Trophoblast cell (in vitro differentiated cells and primary cell): ENCODE measurements around the gene SEL1L.
A peak's percentile ranks its signal among the peaks of the same experiment; 100 is the strongest.

Experiments
- DNase-seq, 2 donors: peaks; one replicate each; pipeline ENCODE4 v3.0.0-alpha.2; 2016
- H2AFZ ChIP-seq: 2 replicates; pipeline ENCODE4 v1.6.1; 2013; ENCODE audit warnings: low read length, moderate library complexity, mild to moderate bottlenecking; ENCODE audit not compliant: insufficient read depth, poor library complexity
- H2AK5ac ChIP-seq: 2 replicates; pipeline ENCODE4 v1.6.1; 2013; ENCODE audit warnings: mild to moderate bottlenecking, low read length
- H2BK120ac ChIP-seq: 2 replicates; pipeline ENCODE4 v1.6.1; 2013; ENCODE audit warnings: low read length, mild to moderate bottlenecking, moderate library complexity; ENCODE audit not compliant: insufficient read depth, poor library complexity
- H2BK12ac ChIP-seq: 2 replicates; pipeline ENCODE4 v1.6.1; 2013; ENCODE audit warnings: mild to moderate bottlenecking, low read length, moderate library complexity
- H2BK5ac ChIP-seq: 2 replicates; pipeline ENCODE4 v1.6.1; 2013; ENCODE audit warnings: low read length, low read depth, moderate library complexity, mild to moderate bottlenecking; ENCODE audit not compliant: poor library complexity
- H3K14ac ChIP-seq: 2 replicates; pipeline ENCODE4 v1.6.1; 2013; ENCODE audit warnings: mild to moderate bottlenecking, low read length
- H3K18ac ChIP-seq: 2 replicates; pipeline ENCODE4 v1.6.1; 2013; ENCODE audit warnings: mild to moderate bottlenecking, low read length
- H3K23ac ChIP-seq: 2 replicates; pipeline ENCODE4 v1.6.1; 2013; ENCODE audit warnings: low read length
- H3K27ac ChIP-seq: 2 replicates; pipeline ENCODE4 v1.5.1; 2013; ENCODE audit warnings: low read depth, mild to moderate bottlenecking, inconsistent platforms, low read length, moderate library complexity
- H3K27me3 ChIP-seq: 2 replicates; pipeline ENCODE4 v1.6.1; 2013; ENCODE audit warnings: inconsistent platforms, mild to moderate bottlenecking, low read length, moderate library complexity; ENCODE audit not compliant: insufficient read depth
- H3K36me3 ChIP-seq, 2 experiments: 1 replicate in 1 of 2; 2 replicates in 1 of 2; pipeline ENCODE4 v1.6.1; 2013; ENCODE audit warnings: low read length in 2 of 2, mild to moderate bottlenecking in 2 of 2, moderate library complexity in 1 of 2; ENCODE audit not compliant: insufficient read depth in 2 of 2, control insufficient read depth in 1 of 2
- H3K4ac ChIP-seq: 2 replicates; pipeline ENCODE4 v1.6.1; 2013; ENCODE audit warnings: low read depth, mild to moderate bottlenecking, low read length, moderate library complexity
- H3K4me1 ChIP-seq, 2 experiments: 1 replicate in 1 of 2; 2 replicates in 1 of 2; pipeline ENCODE4 v1.6.1; 2013; ENCODE audit warnings: low read length in 2 of 2, mild to moderate bottlenecking in 2 of 2, moderate library complexity in 1 of 2; ENCODE audit not compliant: insufficient read depth in 2 of 2, control insufficient read depth in 1 of 2
- H3K4me2 ChIP-seq: 2 replicates; pipeline ENCODE4 v1.6.1; 2013; ENCODE audit warnings: inconsistent platforms, mild to moderate bottlenecking, low read length, moderate library complexity
- H3K4me3 ChIP-seq: 2 replicates; pipeline ENCODE4 v1.5.1; 2013; ENCODE audit warnings: mild to moderate bottlenecking, low read depth, low read length, inconsistent platforms
- H3K79me1 ChIP-seq: one replicate; pipeline ENCODE4 v1.6.1; 2013; ENCODE audit warnings: low read length
- H3K79me2 ChIP-seq: 2 replicates; pipeline ENCODE4 v1.6.1; 2013; ENCODE audit warnings: low read length, mild to moderate bottlenecking; ENCODE audit not compliant: control insufficient read depth, insufficient read depth, poor library complexity
- H3K9ac ChIP-seq: 2 replicates; pipeline ENCODE4 v1.6.1; 2013; ENCODE audit warnings: mild to moderate bottlenecking, low read length
- H3K9me3 ChIP-seq: 2 replicates; pipeline ENCODE4 v1.6.1; 2013; ENCODE audit warnings: low read depth, mild to moderate bottlenecking, control low read depth, inconsistent platforms, low read length; ENCODE audit not compliant: insufficient read depth
- H4K12ac ChIP-seq: 2 replicates; pipeline ENCODE4 v1.6.1; 2013; ENCODE audit warnings: low read depth, mild to moderate bottlenecking, low read length, moderate library complexity
- H4K8ac ChIP-seq: 2 replicates; pipeline ENCODE4 v1.6.1; 2013; ENCODE audit warnings: low read depth, mild to moderate bottlenecking, low read length, moderate library complexity
- H4K91ac ChIP-seq: one replicate; pipeline ENCODE4 v1.6.1; 2013; ENCODE audit warnings: low read depth, mild to moderate bottlenecking, low read length, moderate library complexity
- WGBS: extraction: QIAGEN DNeasy Blood & Tissue Kit; methylation state at CpG from one replicate; pipeline ENCODE4 v1.1.7; 2013; ENCODE audit warnings: missing lambda C conversion rate; ENCODE audit not compliant: insufficient read length, insufficient coverage; ENCODE audit errors: extremely low coverage; 5-methylcytosine and 5-hydroxymethylcytosine counted together

SEL1L gene

DNA sequence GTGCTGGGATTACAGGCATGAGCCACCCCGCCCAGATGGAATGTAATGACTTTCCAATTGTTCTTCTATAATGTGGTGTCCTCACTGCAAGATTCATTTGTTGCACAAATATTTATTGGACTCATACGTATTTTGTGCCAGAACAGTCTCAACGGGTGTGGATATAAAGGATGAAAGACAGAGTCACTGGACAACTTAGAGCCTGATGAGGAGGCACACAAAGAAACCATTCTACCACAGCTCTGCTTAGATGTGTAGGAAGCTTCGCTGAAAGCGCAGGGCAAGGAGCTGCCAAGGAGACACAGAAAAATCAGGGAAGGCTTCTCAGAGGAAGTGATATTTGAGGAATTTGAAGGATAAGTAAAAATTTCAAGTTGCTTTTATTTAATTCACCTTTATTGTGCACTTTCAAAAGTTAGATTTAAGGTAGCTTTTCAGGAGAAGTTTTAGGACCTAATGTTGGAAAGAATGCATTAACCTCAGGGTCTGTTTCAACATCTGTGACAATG is 92.0 kb downstream of the SEL1L start:
- H3K79me2 ChIP-seq = no peaks in the 10 kb centered on the region
- H3K18ac ChIP-seq = no peak overlapping the region
- no peaks in the 10 kb centered on the region for H3K79me1 ChIP-seq
- no peak overlapping the region for H3K27ac ChIP-seq
- no peak overlapping the region for H2BK5ac ChIP-seq
- DNase-seq = no peak
- H3K4me3 ChIP-seq = no peak overlapping the region
- no peak overlapping the region for H4K12ac ChIP-seq
- no peaks in the 10 kb centered on the region for H3K9me3 ChIP-seq
- H3K23ac ChIP-seq = no peak overlapping the region
- H4K8ac ChIP-seq = no peak overlapping the region
- H4K91ac ChIP-seq = no peak overlapping the region
- H2BK120ac ChIP-seq = no peak overlapping the region
- no peak overlapping the region for H2BK12ac ChIP-seq
- no peaks in the 10 kb centered on the region for H3K27me3 ChIP-seq
- H2AFZ ChIP-seq = no peak overlapping the region
- H3K36me3 ChIP-seq = no peaks in the 10 kb centered on the region
- H3K4ac ChIP-seq = no peak overlapping the region
- H3K14ac ChIP-seq = no peak overlapping the region
- H3K4me2 ChIP-seq = no peak overlapping the region
- H3K9ac ChIP-seq = no peak overlapping the region
- H2AK5ac ChIP-seq = no peak overlapping the region
- no CpG with 5 or more reads among the region's 5 CpGs for WGBS
- H3K4me1 ChIP-seq = peaks cover 0 to 6% of the 10 kb centered on the region in 2 experiments

DNA sequence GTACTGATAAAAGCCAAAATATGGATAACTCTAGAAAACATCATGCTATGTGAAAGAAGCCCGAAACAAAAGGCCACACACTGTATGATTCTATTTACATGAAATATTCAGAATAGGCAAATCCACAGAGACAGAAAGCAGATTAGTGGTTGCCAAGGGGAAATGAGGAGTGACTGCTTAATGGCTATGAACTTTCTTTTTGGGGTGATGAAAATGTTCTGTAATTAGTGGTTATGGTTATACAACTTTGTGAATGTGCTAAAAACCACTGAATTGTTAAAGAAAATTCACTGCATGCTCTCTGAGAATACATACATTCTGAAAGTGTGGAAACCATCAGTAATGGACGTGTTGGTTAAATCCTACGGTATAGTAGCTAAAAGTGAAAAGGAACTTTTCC is 93.6 kb downstream of the SEL1L start:
- Histone ChIP-seq H3K36me3 (no peaks in the 10 kb centered on the region), H2BK120ac (no peak overlapping the region), H3K23ac (no peak overlapping the region), H3K18ac (no peak overlapping the region), H4K91ac (no peak overlapping the region), H4K8ac (no peak overlapping the region), H2AFZ (no peak overlapping the region), H3K14ac (no peak overlapping the region), H3K79me2 (peaks cover 2% of the 10 kb centered on the region), H3K9me3 (no peaks in the 10 kb centered on the region), H3K9ac (no peak overlapping the region), H4K12ac (no peak overlapping the region), H3K27me3 (no peaks in the 10 kb centered on the region), H3K4ac (no peak overlapping the region), H2BK5ac (no peak overlapping the region), H3K4me1 (peaks cover 0 to 8% of the 10 kb centered on the region in 2 experiments), H2BK12ac (no peak overlapping the region), H3K4me2 (no peak overlapping the region), H2AK5ac (no peak overlapping the region), H3K79me1 (peaks cover 2% of the 10 kb centered on the region), H3K27ac (no peak overlapping the region), H3K4me3 (no peak overlapping the region)
- no peak for DNase-seq
- WGBS = no CpG with 5 or more reads among the region's 3 CpGs

DNA sequence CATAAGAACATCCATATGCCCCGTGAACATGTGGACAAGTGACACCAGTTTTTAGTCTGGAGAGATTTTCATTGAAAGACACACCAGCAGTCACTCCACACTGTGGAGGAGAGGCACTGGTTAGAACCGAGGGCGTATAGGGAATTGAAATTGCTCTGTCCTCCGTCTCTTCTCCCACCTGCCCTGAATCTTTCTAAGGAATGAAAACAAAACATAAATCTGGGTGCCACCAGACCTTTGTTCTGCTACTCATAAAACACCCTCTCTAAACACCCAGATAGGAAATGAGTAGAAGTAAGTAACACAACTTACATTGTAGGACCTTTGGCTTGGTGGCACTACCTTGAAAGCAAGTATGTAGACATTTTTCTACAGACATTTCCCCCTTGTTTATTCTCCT is 96.4 kb downstream of the SEL1L start:
- no peaks in the 10 kb centered on the region for H3K36me3 ChIP-seq

DNA sequence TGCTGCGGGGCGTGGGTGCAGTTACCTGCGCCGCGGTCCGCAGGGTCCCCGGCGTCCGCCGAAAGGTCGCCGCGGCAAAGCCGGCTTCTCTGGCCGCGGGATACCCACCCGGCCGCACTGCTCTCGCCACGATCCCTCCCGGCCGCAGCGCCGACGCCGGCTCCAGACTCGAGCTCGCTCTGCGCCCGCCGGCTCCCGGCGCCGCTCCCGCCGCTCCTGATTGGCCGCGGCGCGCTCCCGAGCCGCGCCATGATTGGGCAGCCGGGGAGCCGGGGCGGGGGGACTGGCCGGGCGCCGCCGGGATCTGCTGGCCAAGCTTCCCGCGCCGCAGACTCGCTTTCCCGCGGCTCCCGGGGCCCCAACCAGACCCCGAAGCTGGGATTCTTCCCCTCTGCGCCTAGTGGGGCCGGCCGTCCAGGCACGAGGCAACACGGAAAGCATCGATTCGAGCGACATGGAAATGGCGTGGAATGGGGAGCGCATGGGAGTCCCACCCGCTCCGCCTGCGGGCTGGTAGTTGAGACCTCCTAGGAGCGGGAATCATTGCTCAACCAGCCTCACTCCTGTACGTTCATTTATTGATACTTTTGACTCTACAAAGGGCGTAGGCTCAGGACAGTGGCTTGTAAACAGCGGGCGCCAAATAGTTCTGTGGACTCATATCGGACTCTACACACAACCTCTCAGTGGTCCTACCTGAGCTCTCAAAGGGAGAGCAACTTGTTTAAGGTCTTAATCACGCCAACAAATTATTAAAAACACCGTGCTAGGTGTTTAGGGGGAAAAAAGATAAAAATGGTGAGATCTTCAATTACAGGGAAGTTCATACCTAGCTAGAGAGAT is 97.1 kb downstream of the SEL1L start:
- Histone ChIP-seq H4K8ac (peak overlapping the region; percentile 57), H2BK12ac (no peak overlapping the region), H3K79me2 (peaks cover 4% of the 10 kb centered on the region), H4K12ac (no peak overlapping the region), H3K4ac (no peak overlapping the region), H3K9ac (no peak overlapping the region), H2AK5ac (no peak overlapping the region), H2BK5ac (no peak overlapping the region), H3K9me3 (no peaks in the 10 kb centered on the region), H3K4me3 (peak overlapping the region; percentile 82), H3K18ac (peak overlapping the region; percentile 91), H2AFZ (peak overlapping the region; percentile 94), H3K79me1 (peaks cover 2% of the 10 kb centered on the region), H3K27me3 (no peaks in the 10 kb centered on the region), H3K4me1 (peaks cover 0 to 8% of the 10 kb centered on the region in 2 experiments), H3K4me2 (peak overlapping the region; percentile 96), H3K27ac (no peak overlapping the region), H3K14ac (peak overlapping the region; percentile 79), H3K23ac (no peak overlapping the region), H4K91ac (no peak overlapping the region), H3K36me3 (no peaks in the 10 kb centered on the region), H2BK120ac (no peak overlapping the region)
- peak; percentile 64 to 85 for DNase-seq
- WGBS = no CpG with 5 or more reads among the region's 79 CpGs

More for the DNA sequence above, 96.4 kb downstream of the SEL1L start:
- H2BK120ac ChIP-seq = no peak overlapping the region
- H3K79me1 ChIP-seq = peaks cover 2% of the 10 kb centered on the region
- no peak overlapping the region for H3K27ac ChIP-seq
- no peak for DNase-seq
- H3K79me2 ChIP-seq = peaks cover 4% of the 10 kb centered on the region
- H2AK5ac ChIP-seq = no peak overlapping the region
- no peak overlapping the region for H3K9ac ChIP-seq
- H3K4me2 ChIP-seq = no peak overlapping the region
- no peak overlapping the region for H2BK5ac ChIP-seq
- H4K12ac ChIP-seq = no peak overlapping the region
- H3K4me1 ChIP-seq = peaks cover 0 to 8% of the 10 kb centered on the region in 2 experiments
- no peak overlapping the region for H3K4me3 ChIP-seq
- H3K9me3 ChIP-seq = no peaks in the 10 kb centered on the region
- H3K4ac ChIP-seq = no peak overlapping the region
- no peaks in the 10 kb centered on the region for H3K27me3 ChIP-seq
- H3K14ac ChIP-seq = no peak overlapping the region
- no peak overlapping the region for H4K8ac ChIP-seq
- no peak overlapping the region for H2BK12ac ChIP-seq
- no CpG with 5 or more reads among the region's 4 CpGs for WGBS
- H4K91ac ChIP-seq = no peak overlapping the region
- no peak overlapping the region for H2AFZ ChIP-seq
- no peak overlapping the region for H3K23ac ChIP-seq
- no peak overlapping the region for H3K18ac ChIP-seq
